Neural progenitor cell (in vitro differentiated cells): ENCODE results near the gene SKAP2. TPM values are rescaled to one million over a fixed set of nuclear protein-coding genes. Genes with fewer than 3 reads are reported as not detected.

Experiments
- DNase-seq: peaks from one replicate; pipeline ENCODE4 v3.0.0-alpha.2; 2016; ENCODE audit warnings: low spot score
- H2AFZ ChIP-seq: fragments of 200-600 bp; sonication (generic); replicated peaks from 2 replicates; pipeline ENCODE4 v1.6.1; 2016; ENCODE audit warnings: antibody characterized with exemption
- H3F3A ChIP-seq: fragments of 200-600 bp; sonication (generic); 2 replicates; pipeline ENCODE4 v1.6.1; 2016; ENCODE audit warnings: antibody characterized with exemption, low read depth
- H3K27ac ChIP-seq: fragments of 200-600 bp; sonication (generic); 2 replicates; pipeline ENCODE4 v1.5.1; 2016; ENCODE audit warnings: mild to moderate bottlenecking
- H3K27me3 ChIP-seq: fragments of 200-600 bp; sonication (generic); 2 replicates; pipeline ENCODE4 v1.6.1; 2016; ENCODE audit warnings: mild to moderate bottlenecking, moderate library complexity
- H3K36me3 ChIP-seq: fragments of 200-600 bp; sonication (generic); 2 replicates; pipeline ENCODE4 v1.5.1; 2016
- H3K4me1 ChIP-seq: fragments of 200-600 bp; sonication (generic); 2 replicates; pipeline ENCODE4 v1.6.1; 2016; ENCODE audit warnings: mixed run types
- H3K4me2 ChIP-seq: fragments of 200-600 bp; sonication (generic); 2 replicates; pipeline ENCODE4 v1.6.1; 2016
- H3K4me3 ChIP-seq: fragments of 200-600 bp; sonication (generic); 2 replicates; pipeline ENCODE4 v1.5.1; 2016
- H3K79me2 ChIP-seq: fragments of 200-600 bp; sonication (generic); 2 replicates; pipeline ENCODE4 v1.6.1; 2016; ENCODE audit warnings: low read depth
- H3K9ac ChIP-seq: fragments of 200-600 bp; sonication (generic); 2 replicates; pipeline ENCODE4 v1.6.1; 2016
- H3K9me3 ChIP-seq: fragments of 200-600 bp; sonication (generic); 2 replicates; pipeline ENCODE4 v1.5.1; 2016; ENCODE audit warnings: low read depth
- H4K20me1 ChIP-seq: fragments of 200-600 bp; sonication (generic); 2 replicates; pipeline ENCODE4 v1.6.1; 2016; ENCODE audit warnings: low read depth
- H3K27ac Mint-ChIP-seq: 3 replicates; pipeline ENCODE4 v1.8.0; 2021; ENCODE audit warnings: mixed read lengths
- H3K27me3 Mint-ChIP-seq: 2 replicates; pipeline ENCODE4 v1.8.0; 2022; ENCODE audit warnings: low read depth, mild to moderate bottlenecking, inconsistent platforms, moderate library complexity, mixed read lengths; ENCODE audit not compliant: insufficient read depth
- H3K36me3 Mint-ChIP-seq: 3 replicates; pipeline ENCODE4 v1.8.0; 2021; ENCODE audit warnings: mixed read lengths
- H3K4me1 Mint-ChIP-seq: 3 replicates; pipeline ENCODE4 v1.8.0; 2021; ENCODE audit warnings: mixed read lengths
- H3K4me3 Mint-ChIP-seq: 3 replicates; pipeline ENCODE4 v1.8.0; 2021; ENCODE audit warnings: mild to moderate bottlenecking, moderate library complexity, mixed read lengths
- H3K9me3 Mint-ChIP-seq: 3 replicates; pipeline ENCODE4 v1.8.0; 2020; ENCODE audit warnings: mixed read lengths
- EZH2 ChIP-seq: fragments of 200-600 bp; sonication (generic); IDR thresholded peaks from 2 replicates; pipeline ENCODE4 v1.6.1; 2017; ENCODE audit warnings: antibody characterized with exemption, mild to moderate bottlenecking, moderate library complexity
- EZH2phosphoT487 ChIP-seq: fragments of 200-600 bp; sonication (generic); IDR thresholded peaks from 2 replicates; pipeline ENCODE4 v1.6.1; 2017; ENCODE audit warnings: antibody characterized with exemption
- total RNA-seq: library from RNA; depleted of rRNA; stranded (reverse); fragments of >200 nt; gene quantifications from 2 replicates; pipeline ENCODE4 v1.2.3, GENCODE V29; 2015; ENCODE audit warnings: low replicate concordance
- TF ChIP-seq, protein P1 (sequence below): fragments of 200-600 bp; sonication (generic); IDR thresholded peaks from 2 replicates; pipeline ENCODE4 v1.5.1; 2017; ENCODE audit warnings: antibody characterized with exemption, mild to moderate bottlenecking

Gene SKAP2
- total RNA-seq, 1 donor from 2014 or later: 6.3 TPM

DNA sequence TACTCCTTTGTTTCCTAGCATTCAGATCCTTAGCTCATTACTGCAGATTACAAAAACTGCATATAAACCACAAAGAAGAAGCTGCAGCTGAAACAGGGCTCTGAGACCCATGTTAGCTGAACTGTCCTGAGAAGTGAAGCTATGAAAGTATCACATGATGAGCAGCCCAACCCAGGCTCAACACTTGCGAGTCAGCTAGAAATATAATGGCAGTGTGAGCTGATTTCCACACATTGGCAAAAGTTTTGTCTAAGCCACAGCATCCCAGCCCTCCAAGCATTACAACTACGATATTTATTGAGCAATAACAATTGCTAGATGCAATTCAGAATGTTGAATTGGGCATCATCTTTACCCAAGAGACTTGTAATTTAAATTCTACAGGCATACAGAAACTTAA lies 34.5 kb upstream of the SKAP2 start:
- TF ChIP-seq, protein P1, sequence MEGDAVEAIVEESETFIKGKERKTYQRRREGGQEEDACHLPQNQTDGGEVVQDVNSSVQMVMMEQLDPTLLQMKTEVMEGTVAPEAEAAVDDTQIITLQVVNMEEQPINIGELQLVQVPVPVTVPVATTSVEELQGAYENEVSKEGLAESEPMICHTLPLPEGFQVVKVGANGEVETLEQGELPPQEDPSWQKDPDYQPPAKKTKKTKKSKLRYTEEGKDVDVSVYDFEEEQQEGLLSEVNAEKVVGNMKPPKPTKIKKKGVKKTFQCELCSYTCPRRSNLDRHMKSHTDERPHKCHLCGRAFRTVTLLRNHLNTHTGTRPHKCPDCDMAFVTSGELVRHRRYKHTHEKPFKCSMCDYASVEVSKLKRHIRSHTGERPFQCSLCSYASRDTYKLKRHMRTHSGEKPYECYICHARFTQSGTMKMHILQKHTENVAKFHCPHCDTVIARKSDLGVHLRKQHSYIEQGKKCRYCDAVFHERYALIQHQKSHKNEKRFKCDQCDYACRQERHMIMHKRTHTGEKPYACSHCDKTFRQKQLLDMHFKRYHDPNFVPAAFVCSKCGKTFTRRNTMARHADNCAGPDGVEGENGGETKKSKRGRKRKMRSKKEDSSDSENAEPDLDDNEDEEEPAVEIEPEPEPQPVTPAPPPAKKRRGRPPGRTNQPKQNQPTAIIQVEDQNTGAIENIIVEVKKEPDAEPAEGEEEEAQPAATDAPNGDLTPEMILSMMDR: no peak
- TF ChIP-seq EZH2 (no peak), EZH2phosphoT487 (no peak)
- Histone ChIP-seq H3K27ac (no peak overlapping the region), H3K9ac (no peak overlapping the region), H3K27me3 (no peaks in the 10 kb centered on the region), H3K4me3 (no peak overlapping the region), H3F3A (no peaks in the 10 kb centered on the region), H4K20me1 (no peaks in the 10 kb centered on the region), H3K36me3 (no peaks in the 10 kb centered on the region), H2AFZ (peak overlapping the region; percentile 15), H3K9me3 (no peaks in the 10 kb centered on the region), H3K4me1 (no peaks in the 10 kb centered on the region), H3K4me2 (no peak overlapping the region), H3K79me2 (no peaks in the 10 kb centered on the region)
- Mint-ChIP-seq H3K36me3 (no peaks in the 10 kb centered on the region), H3K27me3 (peaks cover 2% of the 10 kb centered on the region), H3K9me3 (no peaks in the 10 kb centered on the region), H3K27ac (no peak overlapping the region), H3K4me1 (no peaks in the 10 kb centered on the region), H3K4me3 (no peak overlapping the region)
- DNase-seq: no peak

DNA sequence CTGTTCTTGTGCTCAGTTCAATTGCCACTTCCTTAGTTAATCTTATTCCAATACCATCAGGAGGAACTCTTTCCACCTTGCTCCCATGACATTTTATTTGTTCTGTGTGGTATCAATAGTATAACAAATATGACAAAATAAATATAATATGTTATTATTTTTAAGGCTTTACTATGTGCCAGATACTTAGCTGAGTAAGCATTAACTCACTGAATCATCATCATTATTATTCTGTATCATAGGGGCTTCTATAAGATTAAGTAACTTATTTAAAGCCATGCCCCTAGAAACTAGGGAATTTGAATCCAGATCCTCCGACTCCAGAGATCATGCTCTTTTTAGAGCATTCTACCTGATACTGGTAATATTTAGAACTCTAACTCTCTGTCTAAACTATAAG lies 33.5 kb upstream of the SKAP2 start:
- no peaks in the 10 kb centered on the region for H3K4me1 Mint-ChIP-seq

DNA sequence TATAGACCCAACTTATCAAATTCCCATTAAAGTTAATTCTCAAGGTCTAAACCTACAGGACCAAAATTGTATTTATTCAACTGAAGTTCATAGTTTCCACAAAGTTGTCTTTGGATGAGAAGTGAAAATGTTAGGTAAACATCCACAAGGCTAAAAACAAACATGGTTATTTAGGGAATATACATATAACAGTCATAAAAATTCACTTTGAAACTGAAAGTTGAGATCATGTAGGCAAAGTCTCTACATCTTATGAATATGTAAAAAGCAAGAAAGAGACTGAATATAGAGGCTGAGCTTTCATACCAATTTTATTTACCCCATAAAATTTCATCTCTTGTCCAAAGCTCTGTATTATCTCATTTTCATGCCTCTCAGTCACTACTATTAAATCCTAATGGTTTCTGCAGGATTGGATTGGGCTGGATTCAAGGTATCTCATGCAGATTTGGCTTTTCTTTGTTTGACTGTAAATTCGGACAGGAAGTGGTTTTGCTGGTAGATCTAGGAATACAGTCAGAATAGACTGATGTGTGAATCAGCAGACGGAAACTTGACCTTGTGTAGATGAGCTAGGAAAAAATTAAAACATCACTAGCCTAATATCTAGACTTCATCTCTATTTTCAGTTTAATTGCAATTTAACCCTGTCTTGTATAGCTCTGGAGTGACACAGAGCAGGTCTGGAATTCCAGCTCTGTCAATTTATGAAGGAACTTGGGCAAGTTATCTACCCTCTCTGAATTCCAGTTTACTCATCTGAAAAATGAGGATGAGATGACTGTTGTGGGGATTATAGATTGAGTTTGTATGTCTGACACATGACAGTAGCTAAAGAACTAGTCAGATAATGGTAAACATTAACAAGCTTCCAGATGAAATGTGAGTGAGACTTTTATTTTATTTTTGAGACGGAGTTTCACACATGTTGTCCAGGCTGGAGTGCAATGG lies 27.3 kb upstream of the SKAP2 start:
- no peak overlapping the region for H3K27ac ChIP-seq
- Mint-ChIP-seq H3K9me3 (no peaks in the 10 kb centered on the region), H3K4me3 (no peak overlapping the region), H3K4me1 (no peaks in the 10 kb centered on the region), H3K36me3 (no peaks in the 10 kb centered on the region), H3K27ac (no peak overlapping the region), H3K27me3 (peaks cover 2% of the 10 kb centered on the region)
- no peaks in the 10 kb centered on the region for H3K36me3 ChIP-seq
- H2AFZ ChIP-seq: no peak overlapping the region
- no peaks in the 10 kb centered on the region for H3K27me3 ChIP-seq
- H4K20me1 ChIP-seq: no peaks in the 10 kb centered on the region
- H3K4me1 ChIP-seq: no peaks in the 10 kb centered on the region
- no peak for DNase-seq
- no peaks in the 10 kb centered on the region for H3F3A ChIP-seq
- TF ChIP-seq EZH2phosphoT487 (no peak), EZH2 (no peak)
- TF ChIP-seq, protein P1: no peak
- no peak overlapping the region for H3K4me3 ChIP-seq
- no peaks in the 10 kb centered on the region for H3K9me3 ChIP-seq
- no peaks in the 10 kb centered on the region for H3K79me2 ChIP-seq
- H3K9ac ChIP-seq: no peak overlapping the region
- H3K4me2 ChIP-seq: no peak overlapping the region

More for the DNA sequence above, 33.5 kb upstream of the SKAP2 start:
- Histone ChIP-seq H3K4me3 (no peak overlapping the region), H3K9me3 (no peaks in the 10 kb centered on the region), H3K79me2 (no peaks in the 10 kb centered on the region), H3F3A (no peaks in the 10 kb centered on the region), H3K36me3 (no peaks in the 10 kb centered on the region), H3K4me2 (no peak overlapping the region), H3K9ac (no peak overlapping the region), H3K4me1 (no peaks in the 10 kb centered on the region), H3K27me3 (no peaks in the 10 kb centered on the region), H2AFZ (no peak overlapping the region), H4K20me1 (no peaks in the 10 kb centered on the region), H3K27ac (no peak overlapping the region)
- peaks cover 2% of the 10 kb centered on the region for H3K27me3 Mint-ChIP-seq
- H3K4me3 Mint-ChIP-seq: no peak overlapping the region
- no peak for DNase-seq
- TF ChIP-seq EZH2 (no peak), EZH2phosphoT487 (no peak)
- TF ChIP-seq, protein P1: no peak
- no peaks in the 10 kb centered on the region for H3K36me3 Mint-ChIP-seq
- H3K27ac Mint-ChIP-seq: no peak overlapping the region
- H3K9me3 Mint-ChIP-seq: no peaks in the 10 kb centered on the region
